Measurements from ENCODE around the gene ARID4B.

- TF ChIP-seq EZH2phosphoT487 (IDR thresholded peaks at IDR 0.05; ENCODE audit: borderline replicate concordance, low read length) (no peak), CTCF (conservative IDR thresholded peaks at IDR 0.05; ENCODE audit: low read depth, low read length) (no peak)
These were observed 140.7 kb downstream of the ARID4B start for GRCh38 chr1:235187316-235187715.
